NB4 (cell line): ENCODE data around the gene U2AF2.
A peak's percentile ranks its signal among the peaks of the same experiment; 100 is the strongest.

Source experiments
- CTCF ChIP-seq: IDR thresholded peaks from one replicate; pipeline ENCODE4 v1.5.1; 2012; ENCODE audit warnings: low read depth, low read length
- MAX ChIP-seq: IDR thresholded peaks from 2 replicates; pipeline ENCODE4 v1.6.1; 2011; ENCODE audit warnings: low read depth, low read length
- POLR2A ChIP-seq: IDR thresholded peaks from 2 replicates; pipeline ENCODE4 v1.6.1; 2011; ENCODE audit warnings: mild to moderate bottlenecking; ENCODE audit not compliant: insufficient read length; ENCODE audit errors: extremely low read depth

GRCh38 chr19:55638864-55639359, 15.9 kb upstream of the U2AF2 start:
- no peak for TF ChIP-seq POLR2A
- peak; percentile 57 for TF ChIP-seq CTCF
- no peak for TF ChIP-seq MAX
